ENCODE measurements around the gene FST. TPM values are rescaled to one million over a fixed set of nuclear protein-coding genes. Genes with fewer than 3 reads are reported as not detected.

The FST gene
- total RNA-seq, 1 donor from 2014 or later: not detected

- Mint-ChIP-seq H3K27me3 (ENCODE audit: low read depth) (peaks cover 5% of the 10 kb centered on the region), H3K27ac (no peak overlapping the region), H3K9me3 (no peaks in the 10 kb centered on the region), H3K4me1 (ENCODE audit: low read depth) (no peaks in the 10 kb centered on the region), H3K4me3 (ENCODE audit: low read depth) (no peak overlapping the region), H3K36me3 (ENCODE audit: low read depth) (no peaks in the 10 kb centered on the region)
- no peak for DNase-seq (ENCODE audit: low spot score)
- intact Hi-C loops (cut with micrococcal nuclease): no loop called here
Measured at GRCh38 chr5:53454719-53455000, 25.8 kb upstream of the FST start.

- DNase-seq (ENCODE audit: low spot score): no peak
- H3K36me3 Mint-ChIP-seq (ENCODE audit: low read depth): no peaks in the 10 kb centered on the region
Measured at GRCh38 chr5:53456366-53456765, 24.1 kb upstream of the FST start.

GRCh38 chr5:53463909-53464621, 16.4 kb upstream of the FST start:
- intact Hi-C loops (cut with micrococcal nuclease): no loop called here
- no peaks in the 10 kb centered on the region for H3K9me3 Mint-ChIP-seq
- no peak for DNase-seq (ENCODE audit: low spot score)
- no peak overlapping the region for H3K27ac Mint-ChIP-seq
- H3K36me3 Mint-ChIP-seq (ENCODE audit: low read depth): no peaks in the 10 kb centered on the region
- no peaks in the 10 kb centered on the region for H3K4me1 Mint-ChIP-seq (ENCODE audit: low read depth)
- H3K4me3 Mint-ChIP-seq (ENCODE audit: low read depth): no peak overlapping the region
- H3K27me3 Mint-ChIP-seq (ENCODE audit: low read depth): peaks cover 6% of the 10 kb centered on the region

More at GRCh38 chr5:53456366-53456765, 24.1 kb upstream of the FST start:
- H3K9me3 Mint-ChIP-seq: no peaks in the 10 kb centered on the region
- intact Hi-C loops (cut with micrococcal nuclease): no loop called here
- peaks cover 5% of the 10 kb centered on the region for H3K27me3 Mint-ChIP-seq (ENCODE audit: low read depth)
- H3K4me3 Mint-ChIP-seq (ENCODE audit: low read depth): no peak overlapping the region
- no peaks in the 10 kb centered on the region for H3K4me1 Mint-ChIP-seq (ENCODE audit: low read depth)
- H3K27ac Mint-ChIP-seq: no peak overlapping the region

- peaks cover 10% of the 10 kb centered on the region for H3K27me3 Mint-ChIP-seq (ENCODE audit: low read depth)
- H3K36me3 Mint-ChIP-seq (ENCODE audit: low read depth): no peaks in the 10 kb centered on the region
- intact Hi-C loops (cut with micrococcal nuclease): no loop called here
- H3K9me3 Mint-ChIP-seq: no peaks in the 10 kb centered on the region
- H3K27ac Mint-ChIP-seq: no peak overlapping the region
- no peak overlapping the region for H3K4me3 Mint-ChIP-seq (ENCODE audit: low read depth)
- DNase-seq (ENCODE audit: low spot score): no peak
- H3K4me1 Mint-ChIP-seq (ENCODE audit: low read depth): no peaks in the 10 kb centered on the region
Measured at GRCh38 chr5:53464722-53465121, 15.7 kb upstream of the FST start.

- H3K27me3 Mint-ChIP-seq (ENCODE audit: low read depth): peaks cover 33% of the 10 kb centered on the region
- H3K9me3 Mint-ChIP-seq: no peaks in the 10 kb centered on the region
- no peaks in the 10 kb centered on the region for H3K4me1 Mint-ChIP-seq (ENCODE audit: low read depth)
- no peak overlapping the region for H3K4me3 Mint-ChIP-seq (ENCODE audit: low read depth)
- H3K36me3 Mint-ChIP-seq (ENCODE audit: low read depth): no peaks in the 10 kb centered on the region
- DNase-seq (ENCODE audit: low spot score): no peak
- intact Hi-C loops (cut with micrococcal nuclease): no loop called here
- no peak overlapping the region for H3K27ac Mint-ChIP-seq
Measured at GRCh38 chr5:53469946-53470687, 10.3 kb upstream of the FST start.

- Mint-ChIP-seq H3K27me3 (ENCODE audit: low read depth) (peaks cover 48% of the 10 kb centered on the region), H3K4me3 (ENCODE audit: low read depth) (no peak overlapping the region), H3K36me3 (ENCODE audit: low read depth) (no peaks in the 10 kb centered on the region), H3K9me3 (no peaks in the 10 kb centered on the region), H3K4me1 (ENCODE audit: low read depth) (no peaks in the 10 kb centered on the region), H3K27ac (no peak overlapping the region)
- intact Hi-C loops (cut with micrococcal nuclease): no loop called here
- DNase-seq (ENCODE audit: low spot score): no peak
Measured at GRCh38 chr5:53472279-53472678, 8.2 kb upstream of the FST start.

- H3K27me3 Mint-ChIP-seq (ENCODE audit: low read depth): peaks cover 51% of the 10 kb centered on the region
- no peaks in the 10 kb centered on the region for H3K36me3 Mint-ChIP-seq (ENCODE audit: low read depth)
- DNase-seq (ENCODE audit: low spot score): no peak
- H3K27ac Mint-ChIP-seq: no peak overlapping the region
- no peak overlapping the region for H3K4me3 Mint-ChIP-seq (ENCODE audit: low read depth)
- H3K4me1 Mint-ChIP-seq (ENCODE audit: low read depth): no peaks in the 10 kb centered on the region
- intact Hi-C loops (cut with micrococcal nuclease): no loop called here
- no peaks in the 10 kb centered on the region for H3K9me3 Mint-ChIP-seq
Measured at GRCh38 chr5:53472720-53473510, 7.5 kb upstream of the FST start.

GRCh38 chr5:53473633-53474032, 6.8 kb upstream of the FST start:
- intact Hi-C loops (cut with micrococcal nuclease): no loop called here
- H3K4me1 Mint-ChIP-seq (ENCODE audit: low read depth): peaks cover 3% of the 10 kb centered on the region
- peaks cover 55% of the 10 kb centered on the region for H3K27me3 Mint-ChIP-seq (ENCODE audit: low read depth)
- no peaks in the 10 kb centered on the region for H3K9me3 Mint-ChIP-seq
- no peak overlapping the region for H3K4me3 Mint-ChIP-seq (ENCODE audit: low read depth)
- no peak overlapping the region for H3K27ac Mint-ChIP-seq
- DNase-seq (ENCODE audit: low spot score): no peak
- no peaks in the 10 kb centered on the region for H3K36me3 Mint-ChIP-seq (ENCODE audit: low read depth)

GRCh38 chr5:53475320-53475719, 5.1 kb upstream of the FST start:
- no peak overlapping the region for H3K27ac Mint-ChIP-seq
- no peak overlapping the region for H3K4me3 Mint-ChIP-seq (ENCODE audit: low read depth)
- peaks cover 11% of the 10 kb centered on the region for H3K4me1 Mint-ChIP-seq (ENCODE audit: low read depth)
- H3K9me3 Mint-ChIP-seq: no peaks in the 10 kb centered on the region
- H3K36me3 Mint-ChIP-seq (ENCODE audit: low read depth): no peaks in the 10 kb centered on the region
- intact Hi-C loops (cut with micrococcal nuclease): no loop called here
- DNase-seq (ENCODE audit: low spot score): no peak
- peaks cover 61% of the 10 kb centered on the region for H3K27me3 Mint-ChIP-seq (ENCODE audit: low read depth)

- peaks cover 15% of the 10 kb centered on the region for H3K4me1 Mint-ChIP-seq (ENCODE audit: low read depth)
- intact Hi-C loops (cut with micrococcal nuclease): no loop called here
- no peak for DNase-seq (ENCODE audit: low spot score)
- no peaks in the 10 kb centered on the region for H3K36me3 Mint-ChIP-seq (ENCODE audit: low read depth)
- H3K27me3 Mint-ChIP-seq (ENCODE audit: low read depth): peaks cover 64% of the 10 kb centered on the region
- no peak overlapping the region for H3K27ac Mint-ChIP-seq
- no peak overlapping the region for H3K4me3 Mint-ChIP-seq (ENCODE audit: low read depth)
- H3K9me3 Mint-ChIP-seq: no peaks in the 10 kb centered on the region
Measured at GRCh38 chr5:53476019-53476418, 4.4 kb upstream of the FST start.

GRCh38 chr5:53476531-53477480, 3.6 kb upstream of the FST start:
- Mint-ChIP-seq H3K4me1 (ENCODE audit: low read depth) (peaks cover 21% of the 10 kb centered on the region), H3K36me3 (ENCODE audit: low read depth) (no peaks in the 10 kb centered on the region), H3K27ac (no peak overlapping the region), H3K9me3 (no peaks in the 10 kb centered on the region), H3K4me3 (ENCODE audit: low read depth) (no peak overlapping the region), H3K27me3 (ENCODE audit: low read depth) (peaks cover 63% of the 10 kb centered on the region)
- no peak for DNase-seq (ENCODE audit: low spot score)
- intact Hi-C loops (cut with micrococcal nuclease): no loop called here

- Mint-ChIP-seq H3K36me3 (ENCODE audit: low read depth) (no peaks in the 10 kb centered on the region), H3K27me3 (ENCODE audit: low read depth) (peaks cover 68% of the 10 kb centered on the region), H3K9me3 (no peaks in the 10 kb centered on the region), H3K4me1 (ENCODE audit: low read depth) (peaks cover 26% of the 10 kb centered on the region), H3K4me3 (ENCODE audit: low read depth) (peak overlapping the region; percentile 79), H3K27ac (no peak overlapping the region)
- no peak for DNase-seq (ENCODE audit: low spot score)
- intact Hi-C loops (cut with micrococcal nuclease): loop anchor here (2.0 kb wide), 1 partner anchor 750 kb away; no protein-coding TSS in a partner anchor
Measured at GRCh38 chr5:53478411-53479044, 1.9 kb upstream of the FST start.

All from activated T-helper 2 cell treated with anti-CD3 and anti-CD28 coated beads, Interferon-gamma antibody, Interleukin-2, Interleukin-4, amounts not matched to agents 10 μg/mL and 5 μg/mL and 100 μg/mL, durations not matched to agents 14 hours and 24 hours and 36 hours (primary cell).